Kidney tubule cell (primary cell): ENCODE results near the gene CAPN11.

Source experiments
- DNase-seq: peaks from one replicate; pipeline ENCODE4 v3.0.0-alpha.2; 2018; ENCODE audit warnings: low spot score

Gene CAPN11

DNA sequence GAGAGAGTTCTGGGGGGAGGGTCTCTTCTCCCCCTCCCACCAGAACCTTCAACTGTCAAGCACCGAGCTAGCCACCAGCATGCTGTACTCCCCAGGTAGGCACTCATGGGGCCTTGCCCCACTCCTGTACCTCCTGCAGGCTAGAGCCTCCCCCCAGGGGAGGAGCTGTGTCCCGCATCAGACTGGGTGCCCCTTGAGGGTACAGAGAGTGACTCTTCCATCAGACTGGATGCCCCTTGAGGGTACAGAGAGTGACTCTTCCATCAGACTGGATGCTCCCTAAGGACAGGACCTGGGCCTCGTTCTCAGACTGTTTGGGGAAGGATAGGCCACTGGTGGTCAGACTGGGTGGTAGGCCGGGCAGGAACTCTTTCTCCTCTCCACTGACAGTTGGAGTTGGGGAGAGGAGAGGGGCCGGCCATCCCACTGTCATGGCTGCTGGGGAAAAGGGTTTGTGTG, at the start of gene CAPN11:
Gene CAPN11, plus strand, starts transcription at position 51 of the 459 bp plus-strand sequence. Its CDS starts 29 bp downstream, at position 80.
- DNase-seq, result no peak

DNA sequence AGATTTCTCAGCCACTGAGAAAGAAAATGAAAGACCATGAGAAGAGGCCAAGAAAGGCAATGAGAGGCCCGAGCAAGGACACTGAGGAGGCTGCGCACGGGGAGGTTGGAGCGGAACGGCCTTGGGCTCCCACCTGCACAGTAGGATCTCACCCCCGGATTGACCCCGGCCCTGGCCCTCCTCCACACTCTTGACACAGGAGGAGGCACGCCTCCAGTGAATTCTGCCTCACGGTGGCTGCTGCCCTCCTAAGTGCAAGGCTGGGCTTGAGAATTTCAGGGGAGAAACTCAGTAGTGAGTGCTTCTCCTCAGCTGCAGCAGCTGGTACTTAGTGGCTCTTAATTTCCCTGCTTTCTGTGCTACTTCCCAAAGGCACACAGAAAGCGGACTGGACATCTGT, 49.4 kb upstream of the CAPN11 start:
- DNase-seq, result no peak

DNA sequence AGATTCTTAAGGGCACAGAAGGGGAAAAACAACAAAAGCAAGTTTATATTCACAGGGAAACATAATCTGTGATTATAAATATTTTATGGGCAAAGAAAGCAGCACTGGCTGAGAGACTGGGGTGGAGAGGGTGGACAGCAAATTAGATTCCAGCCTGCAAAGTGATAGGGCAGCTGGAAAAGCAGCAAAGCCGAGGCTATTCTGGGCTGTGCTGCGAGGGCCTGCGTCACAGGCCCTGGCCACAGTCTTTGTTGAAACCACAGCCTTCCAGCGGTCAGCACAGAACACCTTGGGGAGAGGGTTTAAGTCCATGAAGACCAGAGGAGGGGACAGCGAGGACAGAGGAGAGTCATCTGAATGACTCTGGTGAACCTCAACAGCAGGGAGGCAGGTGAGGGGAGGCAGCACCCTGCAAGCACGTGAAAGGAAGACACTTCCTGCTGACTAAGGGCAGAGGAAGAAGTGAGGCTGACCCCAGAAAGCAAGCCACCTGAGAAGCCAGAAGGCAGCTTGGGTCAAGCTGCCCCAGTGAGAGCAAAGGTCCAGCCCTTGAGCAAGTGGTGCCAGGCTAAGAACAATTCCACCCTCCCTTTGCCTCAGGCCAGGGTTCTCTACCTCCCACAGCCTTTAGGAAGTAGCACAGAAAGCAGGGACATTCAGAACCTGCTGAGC, 48.5 kb upstream of the CAPN11 start:
- no peak for DNase-seq

DNA sequence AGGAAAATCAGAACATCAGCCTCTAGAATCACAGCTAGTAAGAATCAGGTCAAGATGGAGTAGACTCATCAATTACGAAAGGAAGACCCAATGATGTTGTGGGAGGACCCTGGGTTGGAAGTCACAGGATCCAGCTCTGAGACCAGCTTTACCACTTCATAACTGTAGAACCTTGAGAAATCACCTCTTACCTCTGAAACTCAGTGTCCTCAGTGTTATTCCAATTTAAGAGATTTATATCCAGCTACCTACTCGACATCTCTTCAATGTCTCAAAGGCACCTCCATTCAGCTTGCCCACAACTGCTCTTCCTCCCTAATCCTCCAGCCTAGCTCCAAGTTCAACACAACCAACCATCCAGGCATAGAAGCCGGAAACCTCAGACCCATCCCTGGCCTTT, 47.7 kb upstream of the CAPN11 start:
- DNase-seq, result no peak

DNA sequence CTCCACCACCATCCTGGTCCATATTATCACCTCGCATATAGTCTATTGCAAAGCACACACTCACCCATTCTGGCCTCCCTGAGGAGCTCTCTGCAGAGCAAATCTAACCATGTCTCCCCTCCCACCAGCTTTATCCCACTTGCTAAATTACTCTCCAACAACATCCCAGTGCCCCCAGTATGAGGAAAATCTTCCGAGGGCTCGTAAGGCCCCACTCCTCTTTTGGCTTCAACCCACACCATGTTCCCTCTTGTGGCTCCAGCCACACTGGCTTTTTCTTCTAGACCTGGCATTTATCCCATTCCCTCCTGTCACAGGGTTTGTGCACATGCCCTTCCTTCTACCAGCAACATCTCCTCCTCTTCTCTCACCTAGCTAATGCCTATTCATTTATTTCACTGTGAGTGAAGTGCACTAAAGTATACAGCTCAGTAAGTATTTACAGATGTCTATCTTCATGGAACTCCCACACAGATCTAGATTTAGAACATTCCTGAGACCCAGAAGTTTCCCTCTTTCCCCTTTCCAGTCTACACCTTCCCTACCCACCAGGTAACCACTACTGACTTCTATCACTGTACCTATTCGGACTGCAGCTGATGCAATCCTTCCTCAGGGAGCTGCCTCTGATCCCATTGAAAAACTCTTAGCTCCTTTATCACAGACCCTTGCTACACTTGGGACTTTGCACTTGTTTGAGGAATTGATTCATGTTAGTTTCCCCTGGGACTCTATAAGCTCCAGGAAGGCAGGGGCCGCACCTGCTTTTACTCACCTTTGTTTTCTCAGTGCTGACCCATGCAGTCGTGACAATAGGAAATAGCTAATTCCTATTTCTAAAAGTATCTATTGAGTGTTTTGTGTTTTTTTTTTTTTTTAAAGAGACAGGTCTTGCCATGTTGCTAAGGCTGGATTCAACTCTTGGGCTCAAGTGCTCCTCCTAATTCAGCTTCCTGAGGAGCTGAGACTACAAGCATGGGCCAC, 46.9 kb upstream of the CAPN11 start:
- DNase-seq, result no peak

DNA sequence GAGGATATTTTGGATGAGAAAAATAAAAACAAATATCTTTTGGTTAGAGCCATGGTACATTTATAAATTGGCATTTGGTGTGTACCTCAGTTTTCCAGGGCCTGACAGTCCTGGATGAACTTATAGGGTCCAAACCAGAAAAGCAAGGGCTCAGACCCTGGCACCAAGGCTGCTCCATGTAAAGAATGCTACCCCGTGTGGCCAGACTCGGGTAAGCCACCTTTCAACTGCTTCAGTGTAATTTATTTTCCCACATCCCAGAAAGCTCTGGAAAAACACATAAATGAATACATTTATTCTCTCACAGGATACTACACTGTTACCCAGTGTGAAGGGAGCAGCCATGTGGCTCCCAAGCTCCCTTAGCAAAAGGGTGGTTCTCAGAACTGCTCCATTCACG, 45.2 kb upstream of the CAPN11 start:
- no peak for DNase-seq

DNA sequence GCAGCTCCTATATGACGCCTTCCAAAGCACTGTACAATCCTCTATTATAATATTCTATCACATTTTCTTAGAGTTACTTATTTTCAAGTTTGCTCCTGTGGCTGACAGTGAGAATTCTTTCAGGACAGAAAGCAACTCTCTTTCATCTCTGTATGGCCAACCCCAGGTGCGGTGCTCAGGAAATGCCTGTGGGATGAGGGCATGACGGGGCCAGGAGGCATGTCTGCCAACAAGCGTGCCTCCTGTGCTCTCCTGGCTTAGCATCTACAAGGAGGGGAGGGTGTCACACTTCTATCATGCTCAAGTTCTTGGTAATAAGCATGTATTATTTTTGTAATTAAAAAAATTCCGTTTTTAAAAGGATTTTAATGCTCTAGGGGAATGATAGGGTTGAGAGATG, 42.8 kb upstream of the CAPN11 start:
- DNase-seq, result peak; percentile 95

DNA sequence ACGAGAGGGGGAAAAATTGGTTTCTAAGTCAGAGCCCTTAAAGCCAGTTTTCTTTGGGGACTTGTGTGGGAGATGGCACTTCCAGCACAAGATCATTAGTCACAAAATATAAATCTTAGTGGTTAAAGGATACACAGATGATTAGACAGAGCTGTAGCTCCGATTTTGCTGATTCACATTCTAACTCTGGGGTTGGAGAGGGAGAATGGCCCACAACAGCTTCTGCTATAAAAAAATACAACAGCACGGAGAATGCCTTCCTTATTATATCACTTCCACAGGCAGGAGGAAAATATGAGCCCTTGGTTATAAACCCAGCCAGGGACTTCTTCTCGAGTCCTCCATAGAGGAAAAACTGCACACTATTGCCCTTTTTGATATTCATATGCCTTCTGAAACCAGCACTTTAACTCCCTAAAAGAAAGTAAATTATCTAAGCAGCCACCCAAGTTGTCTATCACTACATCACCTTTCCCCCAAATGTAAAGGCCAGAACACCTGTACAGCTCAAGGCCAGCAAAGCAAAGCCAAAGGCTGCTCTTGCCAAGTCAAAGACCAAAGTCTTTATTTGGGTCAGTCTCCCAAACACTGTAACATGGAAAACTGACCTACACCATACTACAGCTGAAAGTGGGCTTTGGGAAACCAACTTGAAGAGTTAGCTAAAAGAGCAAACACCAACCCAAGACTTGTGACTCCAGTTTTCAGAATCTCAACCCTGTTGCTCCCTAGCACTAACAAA, 41.8 kb upstream of the CAPN11 start:
- DNase-seq, result peak; percentile 95

DNA sequence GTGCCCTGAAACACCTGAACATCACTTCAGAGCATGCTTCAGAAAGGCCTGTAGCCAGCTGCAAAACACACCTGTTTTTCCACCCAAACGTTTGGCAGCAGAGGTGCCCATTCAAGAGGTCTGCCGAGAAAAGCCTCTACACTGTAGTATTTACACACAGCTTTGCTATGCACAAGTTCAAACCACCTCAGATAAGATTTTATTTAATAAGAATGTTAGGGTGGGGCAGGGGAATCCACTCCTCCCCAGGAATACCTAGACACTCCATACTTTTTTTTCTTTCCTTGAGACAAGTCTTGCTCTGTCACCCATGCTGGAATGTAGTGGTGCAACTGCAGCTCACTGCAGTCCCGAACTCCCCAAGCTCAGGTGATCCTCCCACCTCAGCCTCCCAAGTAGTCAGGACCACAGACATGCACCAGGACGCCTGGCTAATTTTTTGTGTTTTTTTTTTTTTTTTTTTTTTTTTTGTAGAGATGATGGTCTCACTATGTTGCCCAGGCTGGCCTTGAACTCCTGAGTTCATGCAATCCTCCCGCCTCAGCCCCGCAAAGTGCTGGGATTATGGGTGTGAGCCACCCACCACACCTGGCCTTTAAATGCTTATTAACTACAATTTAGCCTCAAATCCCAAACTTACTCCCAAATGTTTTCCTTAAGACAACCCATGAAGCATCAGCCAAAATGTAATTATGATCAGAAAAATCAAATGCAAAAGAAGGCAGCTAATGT, 41.1 kb upstream of the CAPN11 start:
- DNase-seq, result peak; percentile 81

DNA sequence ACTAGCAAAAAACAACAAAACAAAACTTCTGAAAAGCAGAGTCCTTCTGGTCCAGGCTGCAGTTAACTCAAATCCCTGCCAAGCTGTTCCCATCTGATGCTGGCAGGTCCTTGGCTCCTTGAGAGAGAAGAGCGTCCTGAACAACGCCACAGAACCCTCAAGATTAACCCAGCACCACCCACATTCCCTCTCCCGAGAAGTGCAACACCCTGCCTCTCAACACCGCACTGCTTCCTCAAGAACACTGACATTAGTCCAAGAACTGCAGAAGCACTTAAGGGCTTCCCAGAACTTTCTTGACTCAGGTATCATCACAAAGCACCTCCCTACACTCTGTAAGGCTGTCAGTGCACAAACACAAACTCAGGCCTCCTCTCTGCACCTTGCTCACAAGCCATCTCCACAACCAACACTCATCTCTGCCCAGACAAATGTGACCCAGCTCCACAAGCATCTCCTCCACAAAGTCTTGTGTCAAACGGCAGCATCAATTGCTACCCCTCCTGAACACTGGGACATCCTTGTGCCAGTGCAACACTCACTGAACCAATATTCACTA, 38.8 kb upstream of the CAPN11 start:
- no peak for DNase-seq

DNA sequence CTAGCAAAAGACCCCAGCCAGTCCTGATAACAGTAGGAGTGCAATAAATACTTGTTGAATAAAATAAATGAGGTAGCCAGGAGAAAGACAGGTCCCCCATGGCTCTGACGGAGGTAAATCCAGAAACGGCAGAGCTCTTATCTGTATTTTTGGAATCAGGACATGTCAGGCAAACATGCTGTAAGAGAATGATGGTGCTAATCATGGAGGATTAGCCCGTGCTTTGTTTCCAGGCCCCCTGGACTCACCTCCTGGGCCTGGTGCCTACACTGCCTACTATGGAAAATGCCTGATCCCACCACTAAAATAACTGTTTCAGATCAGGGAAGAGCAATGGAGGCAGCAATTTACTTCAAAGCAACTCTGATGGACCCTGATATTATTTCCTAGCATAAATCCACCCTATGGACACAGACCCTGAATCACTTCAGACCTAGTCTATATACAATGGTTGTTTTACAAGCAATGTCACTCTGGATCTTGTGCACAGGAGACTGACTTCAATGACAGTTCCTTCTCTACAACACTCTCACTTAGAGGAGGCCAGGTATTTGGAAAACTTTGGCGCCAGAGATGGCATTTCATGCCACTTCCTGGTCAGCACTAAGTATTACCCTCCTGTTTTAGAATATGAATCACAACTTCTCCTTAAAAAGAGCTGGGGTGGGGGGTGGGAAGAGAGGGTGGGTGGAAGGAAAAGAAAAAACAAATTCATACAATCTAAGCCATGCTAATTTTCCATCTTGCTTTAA, 37.8 kb upstream of the CAPN11 start:
- peak; percentile 42 for DNase-seq

DNA sequence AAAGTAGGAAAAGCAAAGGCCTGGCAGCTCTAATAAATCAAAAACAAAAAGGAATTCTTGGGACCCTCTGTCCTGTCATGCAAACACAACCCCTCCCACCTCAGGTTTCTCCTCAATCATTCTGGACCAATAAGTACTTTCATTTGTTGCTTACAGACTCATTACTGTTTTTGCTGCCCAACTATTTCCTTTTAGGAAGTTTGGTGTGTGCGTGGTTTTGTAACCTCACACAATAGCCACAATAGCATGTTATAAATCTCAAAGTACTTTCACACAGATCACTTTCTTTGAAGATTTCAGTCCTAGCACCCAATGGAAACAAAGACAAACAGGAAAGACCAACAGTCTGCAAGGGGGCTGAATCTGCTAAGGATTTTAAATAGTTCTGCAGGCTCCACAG, 35.8 kb upstream of the CAPN11 start:
- DNase-seq, result peak; percentile 53

DNA sequence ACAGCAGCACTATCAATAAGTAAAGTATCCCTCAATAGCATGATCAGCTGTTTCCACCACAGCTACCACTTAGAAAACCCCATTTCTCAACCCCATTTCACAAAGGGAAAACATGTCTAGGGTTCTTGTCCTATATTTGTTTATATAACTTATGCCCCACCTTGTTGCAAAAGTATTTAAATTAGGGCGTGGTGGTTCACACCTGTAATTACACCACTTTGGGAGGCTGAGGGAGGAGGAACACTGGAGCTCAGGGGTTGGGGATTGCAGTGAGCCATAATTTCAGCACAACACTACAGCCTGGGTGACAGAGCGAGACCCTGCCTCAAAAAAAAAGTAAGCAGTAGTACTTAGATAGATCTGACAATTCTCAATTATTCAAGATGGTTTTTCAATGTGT, 35.1 kb upstream of the CAPN11 start:
- DNase-seq, result no peak

DNA sequence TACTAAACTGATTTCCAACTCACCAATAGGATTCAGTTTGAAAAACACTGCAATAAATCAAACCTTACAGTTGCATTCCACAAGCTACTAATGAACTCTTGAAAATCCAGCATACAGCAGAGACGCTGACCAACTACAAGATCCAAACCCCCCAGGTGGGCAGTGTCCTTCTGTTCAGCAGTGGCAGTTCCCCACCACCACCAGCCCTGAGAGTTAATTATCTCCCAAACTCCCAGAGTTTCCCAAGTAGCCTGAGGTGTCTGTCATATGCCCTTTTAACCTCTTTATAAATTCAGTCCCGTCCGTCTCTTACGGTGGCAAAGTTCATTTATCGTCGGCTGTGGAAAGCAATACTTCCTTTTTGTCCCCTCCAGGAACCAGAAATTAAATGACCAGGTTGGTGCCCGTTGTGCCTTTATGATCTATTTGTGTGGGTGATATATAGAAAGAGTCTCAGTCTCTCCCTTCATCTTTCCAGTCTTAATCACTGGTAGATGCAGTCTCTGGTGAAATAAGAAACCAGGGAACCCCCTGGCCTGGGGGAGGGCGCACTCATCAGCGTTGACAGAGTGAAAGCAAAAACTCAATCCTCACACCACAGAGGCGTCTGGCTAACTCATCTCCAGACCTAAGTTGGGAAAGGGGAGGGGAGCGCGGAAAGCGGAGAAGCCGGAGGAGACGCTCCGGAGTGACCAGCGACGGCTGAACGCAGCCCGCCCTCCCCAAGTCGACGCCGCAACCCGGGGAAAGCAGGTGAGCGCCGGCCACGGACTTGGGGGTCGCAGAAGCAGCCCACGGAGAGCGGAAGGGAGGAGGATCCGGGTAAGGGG, 32.1 kb upstream of the CAPN11 start:
- peak; percentile 76 for DNase-seq

DNA sequence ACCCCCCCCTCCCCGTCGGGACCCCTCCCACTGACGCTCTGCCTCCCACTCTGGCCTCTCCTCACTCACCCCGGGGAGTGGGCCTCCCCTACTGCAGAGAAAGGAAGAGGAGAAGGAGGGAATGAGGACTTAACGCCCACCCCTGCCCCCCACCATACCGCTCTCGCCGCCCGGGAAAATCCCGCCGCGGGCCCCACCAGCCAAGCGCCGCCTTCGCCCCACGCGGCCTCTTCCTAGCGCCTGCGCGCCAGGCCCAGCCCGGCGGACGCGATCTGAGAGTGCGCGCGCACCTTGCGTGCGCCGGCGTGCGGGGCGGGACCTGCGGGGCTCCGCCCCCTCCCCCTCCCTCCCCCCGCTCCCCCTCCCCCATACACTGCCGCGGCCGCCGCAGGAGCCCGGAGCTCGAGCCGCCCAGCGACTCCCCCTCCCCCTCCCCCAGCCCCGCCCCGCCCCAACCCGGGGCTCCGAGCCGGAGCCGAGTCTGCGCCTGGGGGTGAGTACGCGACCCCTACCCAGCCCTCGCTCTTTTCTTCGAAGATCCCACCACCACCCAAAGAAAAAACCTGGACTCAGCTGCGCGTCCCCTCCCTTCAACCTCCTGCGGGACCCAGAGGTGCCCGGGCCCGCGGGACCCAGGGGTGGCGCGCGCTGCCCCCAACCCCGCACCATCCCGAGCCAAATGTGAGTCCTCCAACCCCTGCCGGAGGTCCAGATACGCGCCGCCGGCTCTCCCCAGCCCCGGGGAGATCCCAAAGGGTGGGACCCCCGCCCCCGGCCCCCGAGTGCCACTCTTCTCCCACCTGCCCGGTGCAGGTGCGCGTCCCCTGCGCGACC, 31.2 kb upstream of the CAPN11 start, which contains the start of the genes MRPL14 and TMEM63B:
Gene MRPL14, minus strand, starts transcription at position 267 of the 834 bp plus-strand sequence. CDS start 10,841 bp downstream, outside the sequence.
Gene TMEM63B, plus strand, starts transcription at position 369 of the 834 bp plus-strand sequence. CDS start 7,031 bp downstream, outside the sequence.
- DNase-seq, result peak; percentile 90

DNA sequence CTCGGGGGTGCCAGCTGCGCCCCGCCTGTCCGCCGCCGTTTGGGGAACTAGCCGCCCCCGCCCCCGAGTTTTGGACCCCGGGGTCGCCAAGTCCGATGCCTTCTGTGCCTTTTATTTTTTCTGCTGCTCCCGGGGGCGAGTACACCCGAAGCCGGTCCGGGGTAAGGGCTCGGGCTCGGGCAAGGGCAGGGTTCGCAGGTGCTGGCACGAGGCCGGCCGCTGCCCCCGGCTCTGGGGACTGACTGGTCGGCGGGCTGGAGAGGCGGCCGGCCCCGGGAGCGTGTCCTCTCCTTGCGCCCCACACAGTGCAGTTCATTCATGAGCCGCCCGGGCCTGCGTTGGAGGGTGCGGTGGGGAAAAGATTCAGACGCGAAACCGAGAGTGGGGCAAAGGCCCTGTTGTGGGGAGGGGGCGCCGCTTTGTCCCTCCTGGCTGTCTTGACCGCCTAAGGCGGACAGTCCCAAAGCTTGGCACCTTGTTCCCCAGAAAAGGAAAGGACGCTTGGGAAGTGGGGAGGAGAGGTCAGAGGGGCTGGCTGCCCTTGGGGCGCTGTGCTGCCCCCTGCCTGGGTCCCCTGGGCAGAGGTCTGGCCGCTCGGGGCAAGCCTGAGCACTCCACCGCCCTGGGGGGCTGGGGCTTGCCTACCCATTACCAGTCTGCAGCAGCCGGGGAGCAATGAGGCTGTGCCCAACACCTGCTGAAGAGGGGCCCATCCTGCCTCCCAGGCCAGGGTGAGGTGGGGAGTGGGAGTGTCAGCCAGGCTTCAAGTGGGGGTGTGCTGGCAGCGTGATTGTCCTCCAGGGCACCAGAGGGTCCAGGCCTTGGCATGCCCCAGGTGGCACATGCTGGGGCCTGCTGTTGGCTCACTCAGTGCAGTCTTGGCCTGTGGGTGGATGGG, 30.4 kb upstream of the CAPN11 start:
- peak; percentile 42 for DNase-seq

DNA sequence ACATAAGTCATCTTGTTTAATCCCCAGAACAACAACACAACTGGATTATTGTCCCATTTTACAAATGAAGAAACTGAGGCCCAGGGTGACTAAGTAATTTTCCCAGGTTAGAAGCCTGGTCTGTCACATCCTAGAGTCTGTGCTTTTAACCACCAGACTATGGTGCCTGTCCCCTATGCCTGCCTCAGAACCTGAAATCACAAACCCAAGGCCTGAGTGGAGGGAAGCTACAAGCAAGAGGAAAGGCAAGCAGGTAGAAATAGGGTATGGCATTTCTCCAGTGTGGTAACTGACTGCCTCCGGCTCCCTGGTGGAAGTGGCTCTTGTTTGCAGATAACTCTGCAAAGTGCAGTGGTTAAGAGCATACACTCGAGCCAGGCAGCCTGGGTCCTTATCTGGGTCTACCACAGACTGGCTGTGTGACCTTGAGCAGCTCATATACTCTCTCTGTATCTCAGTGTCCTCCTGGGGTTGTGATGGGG, 28.7 kb upstream of the CAPN11 start:
- DNase-seq, result no peak
